OCI-LY1 (cell line): ENCODE data around the gene TIMP3.

Source experiments
- H2AFZ ChIP-seq: fragments of 200-600 bp; sonication (generic), shearing (Covaris generic); 2 replicates; pipeline ENCODE4 v1.6.0; 2014; ENCODE audit warnings: antibody characterized with exemption, mild to moderate bottlenecking, low read length
- H3F3A ChIP-seq: fragments of 200-600 bp; sonication (generic), shearing (Covaris generic); 2 replicates; pipeline ENCODE4 v1.6.0; 2014; ENCODE audit warnings: mild to moderate bottlenecking, antibody characterized with exemption, low read length, moderate library complexity; ENCODE audit not compliant: insufficient read depth
- H3K27ac ChIP-seq: fragments of 200-600 bp; sonication (generic); 2 replicates; pipeline ENCODE4 v1.5.1; 2014; ENCODE audit warnings: low read length, mixed run types, mild to moderate bottlenecking, low read depth; ENCODE audit not compliant: poor library complexity, severe bottlenecking
- H3K27me3 ChIP-seq: fragments of 200-600 bp; sonication (generic); 2 replicates; pipeline ENCODE4 v1.6.0; 2014; ENCODE audit warnings: antibody characterized with exemption, mild to moderate bottlenecking, low read length, moderate library complexity; ENCODE audit not compliant: insufficient read depth
- H3K36me3 ChIP-seq: fragments of 200-600 bp; sonication (generic); 2 replicates; pipeline ENCODE4 v1.6.1; 2014; ENCODE audit warnings: mild to moderate bottlenecking, antibody characterized with exemption, low read length, moderate library complexity, mixed read lengths; ENCODE audit not compliant: insufficient read depth
- H3K4me1 ChIP-seq: fragments of 200-600 bp; sonication (generic); 2 replicates; pipeline ENCODE4 v1.5.1; 2014; ENCODE audit warnings: mild to moderate bottlenecking, low read length, moderate library complexity; ENCODE audit not compliant: insufficient read depth, severe bottlenecking
- H3K4me2 ChIP-seq: fragments of 200-600 bp; sonication (generic), shearing (Covaris generic); 2 replicates; pipeline ENCODE4 v1.6.1; 2014; ENCODE audit warnings: low read length
- H3K4me3 ChIP-seq: fragments of 200-600 bp; sonication (generic); 2 replicates; pipeline ENCODE4 v1.5.1; 2014; ENCODE audit warnings: low read length, low read depth, mild to moderate bottlenecking, mixed read lengths; ENCODE audit not compliant: poor library complexity, severe bottlenecking
- H3K79me2 ChIP-seq: fragments of 200-600 bp; shearing (Covaris generic); 2 replicates; pipeline ENCODE4 v1.6.1; 2016; ENCODE audit warnings: mixed run types, low read length, mixed read lengths; ENCODE audit not compliant: insufficient read depth
- H3K9ac ChIP-seq: fragments of 200-600 bp; sonication (generic), shearing (Covaris generic); 2 replicates; pipeline ENCODE4 v1.6.1; 2014; ENCODE audit warnings: mild to moderate bottlenecking, low read length, mixed read lengths
- H3K9me2 ChIP-seq: fragments of 200-600 bp; sonication (generic), shearing (Covaris generic); 2 replicates; pipeline ENCODE4 v1.6.1; 2014; ENCODE audit warnings: low read depth, mild to moderate bottlenecking, low read length, mixed read lengths
- H3K9me3 ChIP-seq: fragments of 200-600 bp; shearing (Covaris generic); 2 replicates; pipeline ENCODE4 v1.6.1; 2014; ENCODE audit warnings: low read length, mixed read lengths
- H4K20me1 ChIP-seq: fragments of 200-600 bp; sonication (generic), shearing (Covaris generic); 2 replicates; pipeline ENCODE4 v1.6.0; 2016; ENCODE audit warnings: mild to moderate bottlenecking, low read length; ENCODE audit not compliant: insufficient read depth
- CTCF ChIP-seq: fragments of 200-600 bp; sonication (generic), shearing (Covaris generic); IDR thresholded peaks from 2 replicates; pipeline ENCODE4 v1.5.1; 2017; ENCODE audit warnings: mild to moderate bottlenecking, antibody characterized with exemption, low read length, moderate library complexity, mixed read lengths
- EZH2 ChIP-seq: fragments of 200-600 bp; sonication (generic), shearing (Covaris generic); IDR thresholded peaks from 2 replicates; pipeline ENCODE4 v1.8.0; 2017; ENCODE audit warnings: borderline replicate concordance, mixed run types, mild to moderate bottlenecking, antibody characterized with exemption, low read length, moderate library complexity, mixed read lengths

Gene TIMP3

GRCh38 chr22:32788904-32789624 lies 12.4 kb upstream of the TIMP3 start:
- H4K20me1 ChIP-seq, result no peaks in the 10 kb centered on the region
- no peaks in the 10 kb centered on the region for H3K9me3 ChIP-seq
- TF ChIP-seq CTCF, result no peak
- TF ChIP-seq EZH2, result no peak
- H3F3A ChIP-seq, result no peaks in the 10 kb centered on the region
- H3K36me3 ChIP-seq, result no peaks in the 10 kb centered on the region
- H3K4me1 ChIP-seq, result no peaks in the 10 kb centered on the region
- H3K79me2 ChIP-seq, result no peaks in the 10 kb centered on the region
- no peak overlapping the region for H3K4me3 ChIP-seq
- H3K27me3 ChIP-seq, result no peaks in the 10 kb centered on the region
- H3K4me2 ChIP-seq, result no peak overlapping the region
- H3K9me2 ChIP-seq, result no peaks in the 10 kb centered on the region
- no peak overlapping the region for H2AFZ ChIP-seq
- H3K9ac ChIP-seq, result no peak overlapping the region
- no peak overlapping the region for H3K27ac ChIP-seq

GRCh38 chr22:32789797-32790620 lies 11.5 kb upstream of the TIMP3 start:
- H3K27me3 ChIP-seq, result no peaks in the 10 kb centered on the region
- TF ChIP-seq EZH2, result no peak
- TF ChIP-seq CTCF, result no peak
- H3K79me2 ChIP-seq, result no peaks in the 10 kb centered on the region
- H3K9me2 ChIP-seq, result no peaks in the 10 kb centered on the region
- no peaks in the 10 kb centered on the region for H3K4me1 ChIP-seq
- no peak overlapping the region for H3K27ac ChIP-seq
- H3K9ac ChIP-seq, result no peak overlapping the region
- H3K4me2 ChIP-seq, result no peak overlapping the region
- no peaks in the 10 kb centered on the region for H4K20me1 ChIP-seq
- H3K4me3 ChIP-seq, result no peak overlapping the region
- H3K9me3 ChIP-seq, result no peaks in the 10 kb centered on the region
- H3K36me3 ChIP-seq, result no peaks in the 10 kb centered on the region
- H3F3A ChIP-seq, result no peaks in the 10 kb centered on the region
- no peak overlapping the region for H2AFZ ChIP-seq

- Histone ChIP-seq H2AFZ (no peak overlapping the region), H3K27me3 (no peaks in the 10 kb centered on the region), H3K4me3 (no peak overlapping the region), H3K9ac (no peak overlapping the region), H3K79me2 (no peaks in the 10 kb centered on the region), H3K4me1 (no peaks in the 10 kb centered on the region), H3K27ac (no peak overlapping the region), H3K9me3 (no peaks in the 10 kb centered on the region), H3F3A (no peaks in the 10 kb centered on the region), H4K20me1 (no peaks in the 10 kb centered on the region), H3K36me3 (no peaks in the 10 kb centered on the region), H3K4me2 (no peak overlapping the region), H3K9me2 (no peaks in the 10 kb centered on the region)
- TF ChIP-seq EZH2, result no peak
- TF ChIP-seq CTCF, result no peak
These were observed 10.4 kb upstream of the TIMP3 start for GRCh38 chr22:32791056-32791455.
